Sigmoid colon (tissue), 4 donors: ENCODE results near the gene IFIT2.

Source experiments
- POLR2A ChIP-seq, 2 donors: fragments of 450-650 bp; IDR thresholded peaks; one replicate each; pipeline ENCODE4 v1.6.1; 2016; ENCODE audit warnings: antibody characterized with exemption in 2 of 2, mild to moderate bottlenecking in 2 of 2, moderate library complexity in 2 of 2
- POLR2AphosphoS5 ChIP-seq, 4 donors: sonication (generic); formaldehyde crosslinking; IDR thresholded peaks; one replicate each; pipeline ENCODE4 v1.6.1; 2017; ENCODE audit warnings: antibody characterized with exemption in 4 of 4
- TF ChIP-seq, protein P1 (sequence below), 4 experiments: fragments of 450-650 bp in 3 of 4; fragments of 200-600 bp in 1 of 4; IDR thresholded peaks; one replicate each; pipeline ENCODE4 v1.5.1; 2016 to 2019; ENCODE audit warnings: antibody characterized with exemption in 4 of 4, mild to moderate bottlenecking in 3 of 4, moderate library complexity in 2 of 4

DNA sequence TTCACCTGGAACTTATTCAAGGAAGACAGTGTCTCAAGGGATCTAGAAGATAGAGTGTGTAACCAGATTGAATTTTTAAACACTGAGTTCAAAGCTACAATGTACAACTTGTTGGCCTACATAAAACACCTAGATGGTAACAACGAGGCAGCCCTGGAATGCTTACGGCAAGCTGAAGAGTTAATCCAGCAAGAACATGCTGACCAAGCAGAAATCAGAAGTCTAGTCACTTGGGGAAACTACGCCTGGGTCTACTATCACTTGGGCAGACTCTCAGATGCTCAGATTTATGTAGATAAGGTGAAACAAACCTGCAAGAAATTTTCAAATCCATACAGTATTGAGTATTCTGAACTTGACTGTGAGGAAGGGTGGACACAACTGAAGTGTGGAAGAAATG, 36.9 kb downstream of the IFIT2 start:
- TF ChIP-seq, protein P1, sequence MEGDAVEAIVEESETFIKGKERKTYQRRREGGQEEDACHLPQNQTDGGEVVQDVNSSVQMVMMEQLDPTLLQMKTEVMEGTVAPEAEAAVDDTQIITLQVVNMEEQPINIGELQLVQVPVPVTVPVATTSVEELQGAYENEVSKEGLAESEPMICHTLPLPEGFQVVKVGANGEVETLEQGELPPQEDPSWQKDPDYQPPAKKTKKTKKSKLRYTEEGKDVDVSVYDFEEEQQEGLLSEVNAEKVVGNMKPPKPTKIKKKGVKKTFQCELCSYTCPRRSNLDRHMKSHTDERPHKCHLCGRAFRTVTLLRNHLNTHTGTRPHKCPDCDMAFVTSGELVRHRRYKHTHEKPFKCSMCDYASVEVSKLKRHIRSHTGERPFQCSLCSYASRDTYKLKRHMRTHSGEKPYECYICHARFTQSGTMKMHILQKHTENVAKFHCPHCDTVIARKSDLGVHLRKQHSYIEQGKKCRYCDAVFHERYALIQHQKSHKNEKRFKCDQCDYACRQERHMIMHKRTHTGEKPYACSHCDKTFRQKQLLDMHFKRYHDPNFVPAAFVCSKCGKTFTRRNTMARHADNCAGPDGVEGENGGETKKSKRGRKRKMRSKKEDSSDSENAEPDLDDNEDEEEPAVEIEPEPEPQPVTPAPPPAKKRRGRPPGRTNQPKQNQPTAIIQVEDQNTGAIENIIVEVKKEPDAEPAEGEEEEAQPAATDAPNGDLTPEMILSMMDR (IDR thresholded peaks at IDR 0.05): no peak
- TF ChIP-seq POLR2AphosphoS5 (IDR thresholded peaks at IDR 0.05) (no peak), POLR2A (IDR thresholded peaks at IDR 0.05) (no peak)
